Upper lobe of left lung (tissue), 6 donors: ENCODE data around the gene EEF2K. TPM values are rescaled to one million over a fixed set of nuclear protein-coding genes. Genes with fewer than 3 reads are reported as not detected.

Source experiments
- ATAC-seq, 2 donors: fragments of 200-7000 bp; cut with Tn5 transposase; one replicate each; pipeline ENCODE4 v1.9.1; 2022; ENCODE audit warnings: mild to moderate bottlenecking in 2 of 2, moderate library complexity in 2 of 2; ENCODE audit not compliant: low FRiP score in 2 of 2
- DNase-seq, 2 donors: peaks; one replicate each; pipeline ENCODE4 v3.0.0-alpha.2; 2019 to 2020
- H3K27ac ChIP-seq, 4 donors: fragments of 200-600 bp; sonication (generic); one replicate each; pipeline ENCODE4 v1.5.1; 2016 to 2019
- H3K27me3 ChIP-seq, 4 donors: fragments of 200-600 bp; sonication (generic); one replicate each; pipeline ENCODE4 v1.5.1; 2017 to 2019
- H3K36me3 ChIP-seq, 4 donors: fragments of 200-600 bp; sonication (generic); one replicate each; pipeline ENCODE4 v1.5.1; 2016 to 2019
- H3K4me1 ChIP-seq, 4 donors: fragments of 200-600 bp; sonication (generic); one replicate each; pipeline ENCODE4 v1.5.1; 2018 to 2019
- H3K4me3 ChIP-seq, 4 donors: fragments of 200-600 bp; sonication (generic); one replicate each; pipeline ENCODE4 v1.5.1; 2017 to 2019; ENCODE audit warnings: mild to moderate bottlenecking in 2 of 4, moderate library complexity in 1 of 4
- H3K9me3 ChIP-seq, 4 donors: fragments of 200-600 bp; sonication (generic); one replicate each; pipeline ENCODE4 v1.5.1; 2018 to 2019
- CTCF ChIP-seq, 6 experiments: fragments of 450-650 bp in 4 of 6; fragments of 200-600 bp in 2 of 6; sonication (generic) in 2 of 6; IDR thresholded peaks; one replicate each; pipeline ENCODE4 v1.5.1; 2016 to 2019; ENCODE audit warnings: antibody characterized with exemption in 6 of 6
- EP300 ChIP-seq, 4 donors: sonication (generic); formaldehyde crosslinking; IDR thresholded peaks; one replicate each; pipeline ENCODE4 v1.5.1; 2017; ENCODE audit warnings: antibody characterized with exemption in 4 of 4, control low read depth in 2 of 4
- POLR2A ChIP-seq, 4 donors: fragments of 450-650 bp; IDR thresholded peaks; one replicate each; pipeline ENCODE4 v1.5.1; 2016 to 2017; ENCODE audit warnings: antibody characterized with exemption in 4 of 4, mild to moderate bottlenecking in 2 of 4
- POLR2AphosphoS5 ChIP-seq, 2 donors: sonication (generic); formaldehyde crosslinking; IDR thresholded peaks; one replicate each; pipeline ENCODE4 v1.5.1; 2017; ENCODE audit warnings: antibody characterized with exemption in 2 of 2
- whole genome bisulfite sequencing, 2 donors: methylation state at CpG; one replicate each; pipeline ENCODE4 v1.1.5; 2017 to 2018; 5-methylcytosine and 5-hydroxymethylcytosine counted together
- total RNA-seq, 6 donors: library from RNA; depleted of rRNA in 4 of 6; stranded (reverse); fragments of >200 nt in 4 of 6; gene quantifications; one replicate each; pipeline versions ENCODE4 v1.1.0 to v1.2.1, GENCODE V29; 2016 to 2021
- donor health status: DM: no; HTN: no; CAD: no; lungs with moderate emphysema.
- donor health status: DM: no; HTN: yes; CAD: no; lungs with severe emphysema.

Gene EEF2K
- total RNA-seq, 6 donors from 2014 or later = 16.9 to 48.2 (median 29.2) TPM

- peak overlapping the region in 2 of 4 donors; percentile 54 to 89 for H3K27ac ChIP-seq
- TF ChIP-seq CTCF (IDR thresholded peaks at IDR 0.05) (no peak), POLR2AphosphoS5 (IDR thresholded peaks at IDR 0.05) (no peak)
- H3K4me3 ChIP-seq = peak overlapping the region; percentile 45 to 81 (median 70)
- 3 to 4% methylated on average over 17 of the region's 17 CpGs for WGBS, 2 donors
- H3K36me3 ChIP-seq = no peaks in the 10 kb centered on the region
- no peaks in the 10 kb centered on the region for H3K27me3 ChIP-seq
- ATAC-seq (no peak), DNase-seq (no peak)
- peaks cover 18 to 31% (median 23%) of the 10 kb centered on the region in 4 donors for H3K4me1 ChIP-seq
- no peaks in the 10 kb centered on the region for H3K9me3 ChIP-seq
Measured at GRCh38 chr16:22296225-22297113, 90.4 kb downstream of the EEF2K start.

- peak within 1 kb of the TSS; percentile 89 to 93 (median 92) for H3K27ac ChIP-seq
- peak; percentile 100 for DNase-seq
- peaks cover 0 to 2% (median 0%) of the 10 kb centered on the region in 4 donors for H3K36me3 ChIP-seq
- peak; percentile 98 to 100 for ATAC-seq
- no peaks in the 10 kb centered on the region for H3K9me3 ChIP-seq
- H3K27me3 ChIP-seq = no peaks in the 10 kb centered on the region
- peak in 3 of 4 donors; percentile 25 to 76 (median 45) for TF ChIP-seq POLR2A (IDR thresholded peaks at IDR 0.05)
- TF ChIP-seq CTCF (IDR thresholded peaks at IDR 0.05) = peak; percentile 87 to 100 (median 98)
- TF ChIP-seq EP300 (IDR thresholded peaks at IDR 0.05) = no peak
- peak; percentile 71 to 81 for TF ChIP-seq POLR2AphosphoS5 (IDR thresholded peaks at IDR 0.05)
- peak within 1 kb of the TSS; percentile 45 to 81 (median 70) for H3K4me3 ChIP-seq
- peaks cover 18 to 31% (median 23%) of the 10 kb centered on the region in 4 donors for H3K4me1 ChIP-seq
- WGBS, 2 donors = 0 to 1% methylated on average over 11 to 27 of the region's 76 CpGs
Measured at GRCh38 chr16:22297114-22297870, 91.2 kb downstream of the EEF2K start, which contains the start of gene POLR3E. POLR3E (plus strand) TSS chr16:22297409; CDS start chr16:22302969, 5,560 bp downstream.

GRCh38 chr16:22297871-22298733 is 92.0 kb downstream of the EEF2K start:
- H3K4me1 ChIP-seq = peaks cover 18 to 31% (median 23%) of the 10 kb centered on the region in 4 donors
- peak overlapping the region; percentile 44 to 81 (median 70) for H3K4me3 ChIP-seq
- peak overlapping the region; percentile 89 to 93 (median 92) for H3K27ac ChIP-seq
- H3K9me3 ChIP-seq = no peaks in the 10 kb centered on the region
- no peaks in the 10 kb centered on the region for H3K27me3 ChIP-seq
- TF ChIP-seq CTCF (IDR thresholded peaks at IDR 0.05) (no peak), POLR2AphosphoS5 (IDR thresholded peaks at IDR 0.05) (peak in 1 of 2 donors; percentile 41), EP300 (IDR thresholded peaks at IDR 0.05) (peak in 1 of 4 donors; percentile 14), POLR2A (IDR thresholded peaks at IDR 0.05) (peak in 1 of 4 donors; percentile 29)
- ATAC-seq = peak; percentile 56 to 65
- peak in 1 of 2 donors; percentile 59 for DNase-seq
- 0 to 1% methylated on average over 29 to 36 of the region's 39 CpGs for WGBS, 2 donors
- peaks cover 0 to 10% (median 3%) of the 10 kb centered on the region in 4 donors for H3K36me3 ChIP-seq

- DNase-seq (no peak), ATAC-seq (no peak)
- no peak for TF ChIP-seq CTCF (IDR thresholded peaks at IDR 0.05)
- no peak for TF ChIP-seq POLR2A (IDR thresholded peaks at IDR 0.05)
- no peak for TF ChIP-seq POLR2AphosphoS5 (IDR thresholded peaks at IDR 0.05)
- no peak for TF ChIP-seq EP300 (IDR thresholded peaks at IDR 0.05)
- WGBS, 2 donors = 96 to 100% methylated on average over 1 of the region's 1 CpG
- Histone ChIP-seq H3K4me1 (peaks cover 18 to 31% (median 23%) of the 10 kb centered on the region in 4 donors), H3K27ac (peak overlapping the region in 2 of 4 donors; percentile 92 to 93), H3K36me3 (peaks cover 0 to 16% (median 7%) of the 10 kb centered on the region in 4 donors), H3K27me3 (no peaks in the 10 kb centered on the region), H3K4me3 (peak overlapping the region in 1 of 4 donors; percentile 81), H3K9me3 (no peaks in the 10 kb centered on the region)
Measured at GRCh38 chr16:22299036-22299435, 93.0 kb downstream of the EEF2K start.
